ENCODE results near the gene SLC25A11.

SLC25A11 gene

GRCh38 chr17:4967539-4968485 is 28.0 kb upstream of the SLC25A11 start, which contains the start of gene SPAG7:
TSS of gene SPAG7 (minus strand) at chr17:4967817. CDS start at chr17:4967804, 13 bp downstream.
- TF ChIP-seq CTCF (IDR thresholded peaks at IDR 0.05; ENCODE audit: unreplicated experiment in 3 of 3), result no peak
- no peaks in the 10 kb centered on the region for H3K27me3 Mint-ChIP-seq (ENCODE audit: low read depth)
- peak within 1 kb of the TSS in 2 of 3 experiments; percentile 93 to 94 for H3K27ac Mint-ChIP-seq
- H3K4me1 Mint-ChIP-seq, result peaks cover 29% of the 10 kb centered on the region
- no peak within 1 kb of the TSS for H3K4me3 Mint-ChIP-seq
- no peaks in the 10 kb centered on the region for H3K9me3 Mint-ChIP-seq
- peaks cover 22% of the 10 kb centered on the region for H3K36me3 Mint-ChIP-seq (ENCODE audit: low read depth)

GRCh38 chr17:4966844-4967538 is 27.1 kb upstream of the SLC25A11 start:
- H3K27ac Mint-ChIP-seq, result peak overlapping the region in 1 of 3 experiments; percentile 94
- H3K36me3 Mint-ChIP-seq (ENCODE audit: low read depth), result peaks cover 19% of the 10 kb centered on the region

GRCh38 chr17:4965311-4965986 is 25.6 kb upstream of the SLC25A11 start:
- Mint-ChIP-seq H3K4me1 (peaks cover 27% of the 10 kb centered on the region), H3K9me3 (no peaks in the 10 kb centered on the region), H3K4me3 (peak overlapping the region; percentile 50 to 63 (median 53)), H3K27me3 (ENCODE audit: low read depth) (no peaks in the 10 kb centered on the region), H3K36me3 (ENCODE audit: low read depth) (peaks cover 21% of the 10 kb centered on the region), H3K27ac (peak overlapping the region in 2 of 3 experiments; percentile 12 to 31)
- TF ChIP-seq CTCF (IDR thresholded peaks at IDR 0.05; ENCODE audit: unreplicated experiment in 3 of 3), result no peak

More at GRCh38 chr17:4966844-4967538, 27.1 kb upstream of the SLC25A11 start:
- Mint-ChIP-seq H3K4me3 (no peak overlapping the region), H3K9me3 (no peaks in the 10 kb centered on the region), H3K27me3 (ENCODE audit: low read depth) (no peaks in the 10 kb centered on the region), H3K4me1 (peaks cover 29% of the 10 kb centered on the region)
- no peak for TF ChIP-seq CTCF (IDR thresholded peaks at IDR 0.05; ENCODE audit: unreplicated experiment in 3 of 3)

- Mint-ChIP-seq H3K9me3 (no peaks in the 10 kb centered on the region), H3K27ac (peak overlapping the region in 2 of 3 experiments; percentile 18 to 54), H3K4me3 (no peak overlapping the region), H3K36me3 (ENCODE audit: low read depth) (peaks cover 44% of the 10 kb centered on the region), H3K4me1 (peaks cover 32% of the 10 kb centered on the region), H3K27me3 (ENCODE audit: low read depth) (no peaks in the 10 kb centered on the region)
- no peak for TF ChIP-seq CTCF (IDR thresholded peaks at IDR 0.05; ENCODE audit: unreplicated experiment in 3 of 3)
Measured at GRCh38 chr17:4960279-4960922, 20.6 kb upstream of the SLC25A11 start.

- Mint-ChIP-seq H3K4me1 (peaks cover 32% of the 10 kb centered on the region), H3K4me3 (no peak overlapping the region), H3K9me3 (no peaks in the 10 kb centered on the region), H3K27me3 (ENCODE audit: low read depth) (no peaks in the 10 kb centered on the region), H3K27ac (peak overlapping the region; percentile 23 to 64 (median 56)), H3K36me3 (ENCODE audit: low read depth) (peaks cover 40% of the 10 kb centered on the region)
- no peak for TF ChIP-seq CTCF (IDR thresholded peaks at IDR 0.05; ENCODE audit: unreplicated experiment in 3 of 3)
Measured at GRCh38 chr17:4959261-4959965, 19.6 kb upstream of the SLC25A11 start.
